Measurements from ENCODE around the gene JSRP1. TPM values are rescaled to one million over a fixed set of nuclear protein-coding genes. Genes with fewer than 3 reads are reported as not detected.

Gene JSRP1
- total RNA-seq, 1 donor from 2014 or later = 0.42 TPM

DNA sequence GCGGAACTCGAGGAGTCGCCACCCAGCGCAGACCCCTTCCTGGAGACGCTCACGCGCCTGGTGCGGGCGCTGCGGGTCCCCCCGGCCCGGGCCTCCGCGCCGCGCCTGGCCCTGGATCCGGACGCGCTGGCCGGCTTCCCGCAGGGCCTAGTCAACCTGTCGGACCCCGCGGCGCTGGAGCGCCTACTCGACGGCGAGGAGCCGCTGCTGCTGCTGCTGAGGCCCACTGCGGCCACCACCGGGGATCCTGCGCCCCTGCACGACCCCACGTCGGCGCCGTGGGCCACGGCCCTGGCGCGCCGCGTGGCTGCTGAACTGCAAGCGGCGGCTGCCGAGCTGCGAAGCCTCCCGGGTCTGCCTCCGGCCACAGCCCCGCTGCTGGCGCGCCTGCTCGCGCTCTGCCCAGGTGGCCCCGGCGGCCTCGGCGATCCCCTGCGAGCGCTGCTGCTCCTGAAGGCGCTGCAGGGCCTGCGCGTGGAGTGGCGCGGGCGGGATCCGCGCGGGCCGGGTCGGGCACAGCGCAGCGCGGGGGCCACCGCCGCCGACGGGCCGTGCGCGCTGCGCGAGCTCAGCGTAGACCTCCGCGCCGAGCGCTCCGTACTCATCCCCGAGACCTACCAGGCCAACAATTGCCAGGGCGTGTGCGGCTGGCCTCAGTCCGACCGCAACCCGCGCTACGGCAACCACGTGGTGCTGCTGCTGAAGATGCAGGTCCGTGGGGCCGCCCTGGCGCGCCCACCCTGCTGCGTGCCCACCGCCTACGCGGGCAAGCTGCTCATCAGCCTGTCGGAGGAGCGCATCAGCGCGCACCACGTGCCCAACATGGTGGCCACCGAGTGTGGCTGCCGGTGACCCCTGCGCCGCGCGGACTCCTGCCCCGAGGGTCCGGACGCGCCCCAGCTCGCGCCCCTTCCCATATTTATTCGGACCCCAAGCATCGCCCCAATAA is 4.8 kb downstream of the JSRP1 start:
- peaks cover 3% of the 10 kb centered on the region for H3K4me1 Mint-ChIP-seq (ENCODE audit: low read depth)
- H3K27me3 Mint-ChIP-seq (ENCODE audit: low read depth) = no peaks in the 10 kb centered on the region
- H3K36me3 Mint-ChIP-seq (ENCODE audit: low read depth) = no peaks in the 10 kb centered on the region
- TF ChIP-seq, protein P1, sequence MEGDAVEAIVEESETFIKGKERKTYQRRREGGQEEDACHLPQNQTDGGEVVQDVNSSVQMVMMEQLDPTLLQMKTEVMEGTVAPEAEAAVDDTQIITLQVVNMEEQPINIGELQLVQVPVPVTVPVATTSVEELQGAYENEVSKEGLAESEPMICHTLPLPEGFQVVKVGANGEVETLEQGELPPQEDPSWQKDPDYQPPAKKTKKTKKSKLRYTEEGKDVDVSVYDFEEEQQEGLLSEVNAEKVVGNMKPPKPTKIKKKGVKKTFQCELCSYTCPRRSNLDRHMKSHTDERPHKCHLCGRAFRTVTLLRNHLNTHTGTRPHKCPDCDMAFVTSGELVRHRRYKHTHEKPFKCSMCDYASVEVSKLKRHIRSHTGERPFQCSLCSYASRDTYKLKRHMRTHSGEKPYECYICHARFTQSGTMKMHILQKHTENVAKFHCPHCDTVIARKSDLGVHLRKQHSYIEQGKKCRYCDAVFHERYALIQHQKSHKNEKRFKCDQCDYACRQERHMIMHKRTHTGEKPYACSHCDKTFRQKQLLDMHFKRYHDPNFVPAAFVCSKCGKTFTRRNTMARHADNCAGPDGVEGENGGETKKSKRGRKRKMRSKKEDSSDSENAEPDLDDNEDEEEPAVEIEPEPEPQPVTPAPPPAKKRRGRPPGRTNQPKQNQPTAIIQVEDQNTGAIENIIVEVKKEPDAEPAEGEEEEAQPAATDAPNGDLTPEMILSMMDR (IDR thresholded peaks at IDR 0.05) = no peak
- no peak for DNase-seq (ENCODE audit: low spot score)
- no peak overlapping the region for H3K4me3 Mint-ChIP-seq (ENCODE audit: unreplicated experiment)
- H3K9me3 Mint-ChIP-seq (ENCODE audit: low read depth) = no peaks in the 10 kb centered on the region
- no peak overlapping the region for H3K27ac Mint-ChIP-seq (ENCODE audit: unreplicated experiment)

DNA sequence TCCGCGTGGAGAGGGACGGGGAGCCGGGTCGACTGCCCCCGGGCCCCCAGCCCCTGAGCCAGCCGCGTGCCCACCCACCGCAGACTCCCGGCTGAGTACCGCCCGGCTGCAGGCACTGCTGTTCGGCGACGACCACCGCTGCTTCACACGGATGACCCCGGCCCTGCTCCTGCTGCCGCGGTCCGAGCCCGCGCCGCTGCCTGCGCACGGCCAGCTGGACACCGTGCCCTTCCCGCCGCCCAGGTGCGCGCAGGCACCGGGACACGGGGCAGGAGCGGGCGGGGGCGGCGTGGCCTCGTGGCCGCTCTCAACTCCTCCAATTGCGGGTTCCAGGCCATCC is 5.5 kb downstream of the JSRP1 start:
- H3K36me3 Mint-ChIP-seq (ENCODE audit: low read depth) = peaks cover 2% of the 10 kb centered on the region
- no peak for DNase-seq (ENCODE audit: low spot score)
- H3K27me3 Mint-ChIP-seq (ENCODE audit: low read depth) = no peaks in the 10 kb centered on the region
- H3K9me3 Mint-ChIP-seq (ENCODE audit: low read depth) = no peaks in the 10 kb centered on the region
- H3K27ac Mint-ChIP-seq (ENCODE audit: unreplicated experiment) = no peak overlapping the region
- TF ChIP-seq, protein P1 (IDR thresholded peaks at IDR 0.05) = no peak
- H3K4me3 Mint-ChIP-seq (ENCODE audit: unreplicated experiment) = no peak overlapping the region
- peaks cover 3% of the 10 kb centered on the region for H3K4me1 Mint-ChIP-seq (ENCODE audit: low read depth)

GRCh38 chr19:2249880-2250765 is 6.1 kb downstream of the JSRP1 start:
- no peak for DNase-seq (ENCODE audit: low spot score)
- Mint-ChIP-seq H3K4me3 (ENCODE audit: unreplicated experiment) (no peak overlapping the region), H3K36me3 (ENCODE audit: low read depth) (peaks cover 5% of the 10 kb centered on the region), H3K27ac (ENCODE audit: unreplicated experiment) (no peak overlapping the region), H3K9me3 (ENCODE audit: low read depth) (no peaks in the 10 kb centered on the region), H3K4me1 (ENCODE audit: low read depth) (peaks cover 3% of the 10 kb centered on the region), H3K27me3 (ENCODE audit: low read depth) (no peaks in the 10 kb centered on the region)
- TF ChIP-seq, protein P1 (IDR thresholded peaks at IDR 0.05) = no peak

GRCh38 chr19:2249010-2249866 is 7.0 kb downstream of the JSRP1 start, which contains the start of gene AMH:
Gene AMH, plus strand, starts transcription at chr19:2249323. Its CDS starts 10 bp downstream, at chr19:2249333.
- Mint-ChIP-seq H3K36me3 (ENCODE audit: low read depth) (peaks cover 5% of the 10 kb centered on the region), H3K9me3 (ENCODE audit: low read depth) (no peaks in the 10 kb centered on the region)
- TF ChIP-seq, protein P1 (IDR thresholded peaks at IDR 0.05) = no peak

More at GRCh38 chr19:2249010-2249866, 7.0 kb downstream of the JSRP1 start, which contains the start of gene AMH:
- H3K4me3 Mint-ChIP-seq (ENCODE audit: unreplicated experiment) = no peak within 1 kb of the TSS
- no peak for DNase-seq (ENCODE audit: low spot score)
- no peak within 1 kb of the TSS for H3K27ac Mint-ChIP-seq (ENCODE audit: unreplicated experiment)
- H3K27me3 Mint-ChIP-seq (ENCODE audit: low read depth) = no peaks in the 10 kb centered on the region
- H3K4me1 Mint-ChIP-seq (ENCODE audit: low read depth) = peaks cover 3% of the 10 kb centered on the region
